GM18508 (cell line): ENCODE results near the gene COQ8B.
"Not testable (repeated sequence)": the region's sequence is repeated elsewhere in the genome, so short reads cannot be mapped to it uniquely, and the experiment has no call there.

Experiments
- ATAC-seq: cut with Tn5 transposase; IDR thresholded peaks from one replicate; pipeline ENCODE4 v1.9.1; 2021; ENCODE audit warnings: moderate number of reproducible peaks; ENCODE audit not compliant: insufficient read depth, unreplicated experiment

The COQ8B gene

DNA sequence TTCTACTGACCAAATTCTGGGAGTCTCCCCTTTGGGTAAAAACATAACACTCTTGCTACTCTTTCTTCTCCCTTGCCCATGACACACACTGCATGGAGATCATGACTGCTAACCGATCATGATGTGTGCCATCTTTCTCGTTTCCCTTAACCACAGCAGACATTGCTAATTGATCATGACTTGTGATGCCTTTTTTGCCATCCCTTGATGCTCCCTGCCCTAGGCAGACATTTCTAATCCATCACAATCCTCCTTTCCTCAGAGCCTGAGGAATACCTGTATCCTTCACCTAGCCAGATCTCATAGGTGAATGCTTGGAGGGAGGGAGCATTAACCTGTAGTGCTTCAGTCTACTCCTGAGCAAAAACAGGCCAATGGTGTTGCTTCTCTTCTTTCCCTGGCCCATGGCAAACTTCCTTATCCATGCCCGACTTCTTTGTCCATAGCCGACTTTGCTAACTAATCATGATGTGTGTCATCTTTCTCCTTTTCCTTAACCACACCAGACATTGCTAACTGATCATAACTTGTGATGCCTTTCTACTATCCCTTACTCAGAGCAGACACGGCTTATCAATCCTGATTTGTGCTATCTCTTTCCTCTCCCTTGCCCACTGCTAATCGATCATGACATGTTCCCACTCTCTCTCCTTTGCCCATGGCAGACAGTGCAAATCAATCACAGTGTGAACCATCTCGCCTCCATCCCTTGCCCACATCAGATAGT, 44.0 kb downstream of the COQ8B start:
- no peak for ATAC-seq

DNA sequence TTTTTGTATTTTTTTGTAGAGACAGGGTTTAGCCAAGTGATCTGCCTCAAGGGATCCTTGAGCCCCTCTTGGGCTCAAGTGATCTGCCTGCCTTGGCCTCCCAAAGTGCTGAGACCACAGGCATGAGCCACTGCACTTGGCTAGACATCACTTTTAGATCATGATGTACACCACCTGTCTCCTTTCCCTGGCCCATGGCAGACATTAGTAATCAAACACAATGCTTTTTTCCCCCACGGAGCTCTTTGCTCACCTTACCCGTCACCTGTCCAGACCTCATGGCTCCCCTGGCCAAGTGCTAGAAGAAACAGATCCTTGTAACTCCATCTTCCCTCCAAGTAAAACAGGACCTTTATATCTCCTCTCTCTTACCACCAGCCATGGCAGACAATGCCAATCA, 44.6 kb downstream of the COQ8B start:
- no peak for ATAC-seq

DNA sequence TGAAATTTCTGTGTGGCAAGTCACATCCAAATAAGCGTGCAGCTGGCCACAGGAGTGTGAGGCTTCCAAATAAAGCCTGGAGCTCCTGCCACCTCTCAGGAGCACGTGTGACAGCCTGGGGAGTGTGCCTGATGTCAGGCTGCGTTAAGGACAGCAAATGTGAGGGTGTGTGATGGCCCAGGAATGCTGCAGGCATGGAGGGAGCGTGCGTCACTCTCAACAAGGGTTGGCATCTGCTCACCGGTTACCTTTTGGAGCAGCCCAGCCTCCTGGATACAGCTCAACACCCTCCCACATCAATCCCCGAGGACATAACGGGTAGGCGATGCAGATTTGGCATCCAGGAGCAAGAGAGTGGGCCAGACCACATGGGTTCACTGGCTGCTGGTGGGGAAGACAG, 45.3 kb downstream of the COQ8B start:
- no peak for ATAC-seq

DNA sequence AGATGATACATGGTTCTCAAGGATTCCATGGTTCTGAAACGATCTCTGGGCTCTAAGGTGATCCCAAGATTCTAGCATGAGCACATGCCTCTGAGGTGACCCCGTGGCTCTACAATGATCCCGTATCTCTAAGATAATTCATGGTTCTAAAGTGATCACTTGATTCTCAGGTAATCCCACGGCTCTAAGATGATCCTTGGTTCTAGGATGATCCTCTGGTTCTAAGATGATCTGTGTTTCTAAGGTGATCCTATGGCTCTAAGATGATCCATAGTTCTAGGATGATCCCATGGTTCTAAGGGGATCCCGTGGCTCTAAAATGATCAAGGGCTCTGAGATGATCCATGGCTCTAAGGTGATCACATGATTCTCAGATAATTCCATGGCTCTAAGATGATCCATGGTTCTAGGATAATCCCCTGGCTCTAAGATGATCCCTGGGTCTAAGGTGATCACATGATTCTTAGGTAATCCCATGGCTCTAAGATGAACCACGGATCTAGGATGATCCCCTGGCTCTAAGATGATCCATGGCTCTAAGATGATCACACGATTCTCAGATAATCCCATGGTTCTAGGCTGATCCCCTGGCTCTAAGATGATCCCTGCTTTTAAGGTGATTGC, 47.6 kb downstream of the COQ8B start:
- ATAC-seq, result no peak

DNA sequence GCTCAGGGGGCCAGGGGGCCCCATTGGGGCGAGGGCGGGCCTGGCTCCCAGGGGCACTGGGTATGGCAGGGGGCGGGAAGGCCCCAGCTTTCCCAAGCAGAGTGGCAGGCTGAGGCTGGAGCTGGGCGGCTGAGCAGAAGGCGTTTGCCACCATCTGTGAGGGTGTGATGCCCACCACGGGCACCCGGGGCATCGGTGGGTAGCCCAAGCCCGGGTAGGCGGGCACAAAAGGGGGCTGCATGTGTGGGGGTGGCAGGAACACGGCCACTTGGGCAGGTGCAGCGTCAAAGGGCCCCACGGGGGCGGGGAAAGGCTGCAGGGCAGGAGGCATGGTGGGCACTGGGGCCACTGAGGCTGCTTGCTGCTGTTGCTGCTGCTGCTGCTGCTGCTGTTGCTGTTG, 49.1 kb downstream of the COQ8B start:
- no peak for ATAC-seq

DNA sequence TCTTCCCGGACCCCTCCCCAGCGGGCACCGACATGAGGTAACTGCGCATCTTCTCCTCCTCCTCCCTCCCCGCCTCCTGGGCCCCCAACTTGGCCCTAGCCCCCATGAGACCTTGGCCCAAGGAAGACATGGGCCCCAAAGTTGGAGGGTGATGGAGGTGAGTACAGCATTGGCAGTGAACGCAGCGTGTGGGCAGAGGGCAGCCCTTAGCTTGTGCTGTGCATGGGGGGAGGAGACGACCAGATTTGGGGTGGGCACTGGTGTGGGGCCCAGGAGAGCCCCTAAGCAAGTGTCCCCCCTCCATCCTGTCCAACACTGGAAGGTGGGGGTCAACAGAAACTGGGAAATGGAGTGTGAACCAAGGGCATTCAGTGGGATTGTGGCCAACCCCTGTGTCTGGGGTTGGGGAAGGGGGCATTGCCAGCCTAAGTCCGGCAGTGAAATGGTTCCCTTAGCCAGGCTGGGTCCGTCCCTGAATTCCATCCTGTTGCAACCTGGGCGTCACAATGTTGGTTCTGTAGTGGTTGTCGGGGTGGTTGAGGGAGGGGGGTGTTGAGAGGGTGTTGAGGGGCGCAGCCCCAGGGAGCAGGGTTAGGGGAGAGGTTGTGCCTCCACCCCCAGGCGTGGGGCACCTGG, 49.8 kb downstream of the COQ8B start:
- ATAC-seq, result no peak

DNA sequence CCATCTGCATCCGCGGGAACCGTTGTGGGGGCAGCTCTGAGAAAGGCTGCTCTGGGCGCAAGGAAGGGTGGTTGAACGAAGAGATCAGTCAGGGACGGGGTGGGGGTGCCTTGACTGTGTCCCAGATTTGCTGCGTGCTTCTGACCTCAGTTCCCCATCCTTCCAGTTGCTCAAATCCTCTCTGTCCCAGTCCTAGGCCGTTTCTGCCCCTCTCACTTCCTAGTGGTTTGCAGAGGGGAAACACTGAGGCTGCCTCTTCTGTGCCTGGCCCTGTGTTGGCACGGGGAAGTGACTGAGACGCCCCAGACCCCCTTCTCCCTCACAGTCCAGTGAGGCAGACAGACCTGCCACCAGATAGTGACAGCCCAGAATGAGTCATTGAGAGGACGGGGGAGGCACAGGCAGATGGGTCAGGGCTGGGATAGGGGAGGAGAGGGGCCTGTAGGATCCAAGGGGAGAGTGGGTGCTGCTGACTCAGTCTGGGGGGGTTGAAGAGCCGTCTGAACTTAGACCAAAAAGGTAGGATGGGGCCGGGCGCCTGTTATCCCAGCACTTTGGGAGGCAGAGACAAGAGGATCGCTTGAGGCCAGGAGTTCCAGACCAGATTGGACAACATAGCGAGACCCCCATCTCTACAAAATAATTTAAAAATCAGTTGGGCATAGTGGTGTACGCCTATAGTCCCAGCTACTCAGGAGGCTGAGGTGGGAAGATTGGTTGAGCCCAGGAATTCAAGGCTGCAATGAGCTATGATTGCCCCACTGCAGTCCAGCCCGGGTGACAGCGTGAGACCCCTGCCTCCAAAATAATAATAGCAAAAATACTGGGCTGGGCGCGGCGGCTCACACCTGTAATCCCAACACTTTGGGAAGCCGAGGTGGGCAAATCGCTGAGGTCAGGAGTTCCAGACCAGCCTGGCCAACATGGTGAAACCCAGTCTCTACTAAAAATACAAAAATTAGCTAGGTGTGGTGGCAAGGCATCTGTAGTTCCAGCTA, 52.7 kb downstream of the COQ8B start:
- ATAC-seq, result no peak

DNA sequence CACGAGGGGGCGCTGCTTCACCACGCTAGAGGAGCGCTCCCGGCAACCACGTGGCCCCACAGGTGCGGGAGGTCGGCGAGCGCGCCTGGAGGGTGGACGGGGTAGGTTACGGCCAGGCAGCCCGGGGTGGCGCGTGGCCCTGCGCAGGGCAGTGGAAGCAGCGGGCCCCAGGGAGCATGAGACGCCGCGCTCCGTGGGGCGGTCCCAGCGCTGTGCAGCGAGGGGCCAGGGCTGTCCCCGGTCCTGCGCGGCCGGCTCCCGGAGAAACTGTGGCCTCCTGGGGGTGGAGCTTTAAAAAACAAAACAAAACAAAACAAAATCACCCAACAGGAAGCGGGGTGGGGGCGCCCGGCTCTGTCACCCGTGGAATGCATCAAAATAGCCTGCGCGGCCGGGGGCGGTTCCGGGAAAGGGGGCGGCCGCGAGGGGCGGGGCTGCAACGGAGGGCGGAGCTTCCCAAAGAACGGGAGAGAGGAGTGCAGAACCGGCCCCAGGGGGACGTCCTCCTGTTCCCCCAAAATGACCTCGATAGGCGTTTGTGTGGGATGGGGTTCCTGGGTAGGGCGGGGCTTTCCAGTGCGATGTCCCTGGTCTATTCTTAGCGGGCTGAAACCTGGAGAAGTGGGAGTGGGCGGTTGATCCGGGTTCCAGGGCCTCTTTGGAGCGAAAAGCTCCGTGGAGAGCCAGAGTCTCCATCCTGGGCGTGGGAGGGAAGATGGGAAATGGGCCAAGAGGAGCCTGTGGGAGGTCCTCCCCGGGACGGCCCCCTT, 53.6 kb downstream of the COQ8B start:
- no peak for ATAC-seq

DNA sequence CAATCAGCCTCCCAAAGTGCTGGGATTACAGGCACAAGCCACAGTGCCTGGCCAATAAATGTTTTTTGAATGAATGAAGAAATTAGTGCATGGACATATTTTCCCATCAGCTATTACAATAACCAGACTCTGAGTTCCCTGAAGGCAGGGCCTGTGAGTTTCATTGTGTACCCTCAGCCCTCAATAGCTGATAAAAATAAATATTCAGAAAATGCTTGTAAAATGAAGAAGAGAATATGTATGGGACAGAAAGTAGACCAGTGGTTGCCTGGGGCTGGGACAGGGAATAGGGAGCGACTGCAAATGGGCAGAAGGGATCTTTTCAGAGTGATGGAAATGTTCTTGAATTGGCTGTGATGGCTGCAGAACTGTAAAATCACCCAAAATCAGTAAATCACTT, 55.1 kb downstream of the COQ8B start:
- no peak for ATAC-seq

DNA sequence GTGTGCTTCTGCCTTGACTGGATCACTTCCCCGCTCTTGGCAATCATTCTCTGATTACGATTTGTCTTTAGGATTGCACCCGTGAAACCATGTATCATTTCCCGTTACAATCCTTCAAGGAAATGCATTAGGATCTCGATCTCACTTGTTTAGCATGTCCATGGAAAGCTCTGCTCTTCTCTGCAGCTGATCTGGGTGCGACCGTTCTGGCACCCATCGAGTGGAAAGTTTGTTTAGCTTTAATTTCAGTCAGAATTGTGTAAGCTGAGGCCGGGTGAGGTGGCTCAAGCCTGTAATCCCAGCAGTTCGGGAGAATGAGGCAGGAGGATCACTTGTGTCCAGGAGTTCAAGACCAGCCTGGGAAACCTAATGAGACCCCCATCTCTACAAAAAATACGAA, 57.1 kb downstream of the COQ8B start:
- no peak for ATAC-seq

DNA sequence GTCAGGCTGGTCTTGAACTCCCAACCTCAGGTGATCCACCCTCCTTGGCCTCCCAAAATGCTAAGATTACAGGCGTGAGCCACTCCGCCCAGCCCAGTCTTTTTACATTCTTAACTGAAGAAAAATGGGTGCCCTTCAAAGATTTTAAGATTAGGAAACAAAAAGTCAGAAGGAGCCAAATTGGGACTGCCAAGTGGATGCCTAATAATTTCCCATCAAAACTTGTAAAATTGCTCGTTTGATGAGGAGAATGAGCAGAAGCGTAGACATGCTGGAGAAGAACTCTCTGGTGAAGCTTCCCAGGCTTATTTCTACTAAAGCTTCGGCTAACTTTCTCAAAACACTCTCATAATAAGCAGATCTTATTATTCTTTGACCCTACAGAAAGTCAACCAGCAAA, 57.6 kb downstream of the COQ8B start:
- no peak for ATAC-seq

DNA sequence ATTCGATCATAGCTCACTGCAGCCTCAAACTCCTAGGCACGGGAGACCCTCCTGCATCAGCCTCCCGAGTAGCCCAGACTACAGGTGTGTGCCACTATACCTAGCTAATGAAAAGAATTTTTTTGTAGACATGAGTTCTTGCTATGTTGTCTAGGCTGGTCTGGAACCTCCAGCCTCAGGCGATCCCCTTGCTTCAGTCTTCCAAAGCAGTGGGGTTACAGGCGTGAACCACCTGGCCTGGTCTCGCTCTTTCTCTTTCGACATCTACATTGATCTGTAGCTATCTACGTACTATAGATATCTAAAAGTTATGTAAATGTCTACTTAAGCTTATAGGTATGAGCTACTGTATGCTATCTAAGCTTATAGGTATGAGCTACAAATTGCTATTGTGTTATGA, 58.7 kb downstream of the COQ8B start:
- no peak for ATAC-seq

DNA sequence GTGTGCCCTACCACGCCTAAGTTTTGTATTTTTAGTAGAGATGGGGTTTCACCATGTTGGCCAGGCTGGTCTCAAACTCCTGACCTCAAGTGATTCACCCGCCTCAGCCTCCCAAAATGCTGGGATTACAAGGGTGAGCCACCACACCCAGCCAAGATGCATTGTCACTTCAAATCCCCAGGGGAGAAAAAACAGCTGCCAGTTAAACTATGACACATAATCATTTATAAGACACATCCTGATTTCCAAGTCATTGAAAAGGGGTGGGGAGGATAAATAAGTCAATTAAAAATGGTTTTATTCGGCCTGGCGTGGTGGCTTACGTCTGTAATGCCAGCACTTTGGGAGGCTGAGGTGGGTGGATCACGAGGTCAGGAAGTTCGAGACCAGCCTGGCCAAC, 61.0 kb downstream of the COQ8B start:
- not testable (repeated sequence) for ATAC-seq

DNA sequence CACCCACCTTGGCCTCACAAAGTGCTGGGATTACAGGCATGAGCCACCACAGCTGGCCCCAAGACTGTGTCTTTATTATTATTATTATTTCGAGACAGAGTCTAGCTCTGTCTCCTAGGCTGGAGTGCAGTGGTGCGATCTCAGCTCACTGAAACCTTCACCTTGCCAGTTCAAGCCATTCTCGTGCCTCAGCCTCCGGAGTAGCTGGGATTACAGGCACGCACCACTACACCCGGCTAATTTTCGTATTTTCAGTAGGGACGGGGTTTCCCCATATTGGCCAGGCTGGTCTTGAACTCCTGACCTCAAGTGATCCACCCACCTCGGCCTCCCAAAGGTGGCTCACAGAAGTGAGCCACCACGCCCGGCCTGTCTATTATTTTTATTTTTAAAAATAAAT, 64.4 kb downstream of the COQ8B start:
- not testable (repeated sequence) for ATAC-seq

DNA sequence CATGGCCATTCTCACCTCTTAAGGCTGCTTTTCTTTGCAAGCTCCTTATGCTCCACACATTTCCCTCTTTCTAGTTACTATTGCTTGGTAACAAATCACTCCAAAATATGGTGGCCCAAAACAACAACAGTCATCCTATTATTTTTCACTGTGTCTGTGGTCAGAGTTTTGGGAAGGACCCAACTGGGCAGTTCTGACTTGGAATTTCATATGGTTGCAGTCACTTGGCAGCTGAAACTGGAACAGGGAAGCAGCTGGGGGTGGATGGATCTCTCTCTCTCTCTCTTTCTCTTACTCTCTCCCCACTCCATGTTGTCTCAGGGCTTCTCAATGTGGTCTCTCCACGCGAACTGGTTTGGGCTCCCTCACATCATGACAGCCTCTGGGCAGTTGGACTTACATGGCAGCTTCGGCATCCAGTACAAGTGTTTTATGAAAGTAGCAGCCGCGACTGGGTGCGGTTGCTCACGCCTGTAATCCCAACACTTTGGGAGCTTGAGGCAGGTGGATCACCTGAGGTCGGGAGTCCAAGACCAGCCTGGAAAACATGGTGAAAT, 65.9 kb downstream of the COQ8B start:
- ATAC-seq, result no peak

DNA sequence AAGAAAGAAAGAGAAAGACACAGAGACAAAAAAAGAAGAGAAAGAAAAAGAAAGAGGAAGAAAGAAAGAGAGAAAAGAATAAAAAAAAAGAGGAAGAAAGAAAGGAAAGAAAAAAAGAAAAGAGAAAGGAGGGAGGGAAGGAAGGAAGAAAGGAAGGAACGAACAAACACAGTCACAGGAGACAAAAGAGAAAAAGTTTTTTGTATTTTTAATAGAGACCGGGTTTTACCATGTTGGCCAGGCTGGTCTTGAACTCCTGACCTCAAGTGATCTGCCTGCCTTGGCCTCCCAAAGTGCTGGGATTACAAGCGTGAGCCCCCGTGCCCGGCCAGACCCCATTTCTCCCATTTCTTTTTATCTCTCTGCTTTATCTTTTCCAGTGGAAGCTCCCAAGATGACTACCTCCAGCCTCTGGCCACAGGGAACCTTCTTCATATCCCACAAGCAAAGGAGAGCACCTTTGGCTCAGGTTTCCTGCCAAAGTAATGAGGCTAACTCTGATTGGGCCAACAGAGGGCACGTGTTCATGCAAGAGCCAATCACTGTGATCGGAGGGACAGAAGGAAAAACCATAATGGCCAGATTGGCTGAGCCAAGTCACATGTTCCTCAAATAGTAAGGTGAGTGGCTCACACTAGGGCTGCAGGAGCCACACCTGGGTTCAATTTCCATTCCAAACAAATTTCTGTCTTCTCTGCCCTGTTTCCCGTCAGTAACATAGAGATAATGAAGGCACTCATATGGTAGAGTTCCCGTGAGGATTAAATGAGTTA, 66.6 kb downstream of the COQ8B start:
- ATAC-seq, result not testable (repeated sequence)

DNA sequence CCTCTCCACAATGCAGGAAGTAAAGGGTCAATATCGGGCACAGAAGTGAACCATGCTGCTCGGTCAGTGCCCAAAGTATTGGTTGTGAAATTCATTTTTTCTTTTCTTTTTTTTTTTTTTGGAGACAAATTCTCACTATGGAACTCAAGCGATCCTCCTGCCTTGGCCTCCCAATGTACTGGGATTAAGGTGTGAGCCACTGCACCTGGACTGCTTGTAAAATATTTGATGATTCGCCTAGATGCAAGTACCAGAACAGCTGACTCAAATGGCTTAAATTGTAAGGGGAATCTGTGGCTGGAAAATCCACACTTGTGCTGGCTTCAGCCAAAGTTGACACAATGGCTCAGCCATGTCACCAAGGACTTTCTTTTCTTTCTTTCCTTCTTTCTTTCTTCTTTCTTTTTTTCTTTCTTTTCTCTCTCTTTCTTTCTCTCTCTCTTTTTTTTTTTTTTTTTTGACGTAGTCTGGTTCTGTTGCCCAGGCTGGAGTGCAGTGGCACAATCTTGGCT, 69.9 kb downstream of the COQ8B start:
- ATAC-seq, result no peak

DNA sequence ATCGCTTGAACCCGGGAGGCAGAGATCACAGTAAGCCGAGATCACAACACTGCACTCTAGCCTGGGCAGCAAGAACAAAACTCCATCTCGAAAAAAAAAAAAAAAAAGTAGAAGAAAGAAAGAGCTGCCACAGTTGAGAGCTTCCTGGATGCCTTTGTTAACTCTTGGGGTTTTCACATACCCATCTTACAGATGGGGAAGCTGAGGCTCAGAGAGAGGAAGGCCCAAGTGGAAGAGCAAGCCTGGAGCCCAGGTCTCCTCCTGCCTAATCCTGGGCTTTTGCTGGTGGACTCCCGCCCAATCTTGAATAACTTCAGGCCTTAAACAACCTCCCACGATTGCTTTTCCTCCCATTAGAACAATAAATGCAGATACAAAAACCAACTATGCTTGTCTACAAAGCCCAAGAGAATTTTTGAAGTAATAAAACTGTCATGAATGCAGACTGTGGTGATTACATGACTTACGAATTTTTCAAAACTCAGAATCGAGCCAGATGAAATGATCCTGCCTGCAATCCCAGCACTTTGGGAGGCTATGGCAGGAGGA, 73.9 kb downstream of the COQ8B start:
- ATAC-seq, result no peak
